D721Med (cell line): ENCODE measurements around the gene GPR142.

ENCODE experiments used
- DNase-seq: peaks from one replicate; pipeline ENCODE4 v3.0.0; 2011; ENCODE audit warnings: low spot score; ENCODE audit not compliant: insufficient read length
- FAIRE-seq: peaks from 2 replicates; lab custom pipeline; 2011; peaks lifted over from hg19 to GRCh38; lab: Jason Lieb, UNC
- CTCF ChIP-seq: IDR thresholded peaks from 2 replicates; pipeline ENCODE4 v1.5.1; 2012; ENCODE audit warnings: mild to moderate bottlenecking, control low read depth; ENCODE audit not compliant: insufficient read depth; ENCODE audit errors: missing control alignments

The GPR142 gene

DNA sequence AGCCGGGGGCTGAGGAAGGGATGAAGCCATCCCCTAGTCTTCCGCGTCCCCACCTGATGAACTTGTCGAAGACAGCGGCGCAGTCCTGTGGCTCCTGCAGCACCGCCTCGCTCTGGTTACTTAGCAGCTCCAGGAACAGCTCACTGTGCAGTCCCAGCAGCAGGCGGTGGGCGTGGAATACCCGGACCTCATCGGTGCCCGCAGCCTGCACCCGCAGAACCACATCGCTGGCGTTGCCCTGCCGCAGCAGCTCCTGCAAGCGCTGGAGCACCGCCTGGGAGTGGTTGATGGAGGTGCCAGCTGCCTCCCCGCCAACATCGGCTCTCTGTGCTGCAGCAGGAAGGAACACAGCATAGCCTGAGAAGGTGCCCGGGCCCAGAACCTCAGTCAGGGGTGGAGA lies 7.4 kb upstream of the GPR142 start:
- FAIRE-seq (no peak), DNase-seq (no peak)

DNA sequence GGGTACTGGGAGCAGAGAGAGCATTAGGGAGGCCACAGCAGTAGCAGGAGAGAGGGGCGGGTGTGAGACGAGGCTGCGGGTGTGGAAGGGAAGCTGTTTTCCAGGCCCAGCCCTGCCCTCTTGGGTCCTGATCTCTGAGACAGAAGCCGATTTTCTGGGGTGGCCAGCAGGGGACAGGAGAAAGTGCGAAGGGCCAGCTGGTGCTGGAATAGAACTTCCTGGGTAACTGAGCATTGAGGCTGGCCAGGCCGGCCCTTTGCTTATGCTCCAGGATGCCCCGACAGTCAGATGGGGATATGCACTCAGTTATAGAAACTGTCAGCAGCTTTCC lies 6.4 kb upstream of the GPR142 start:
- DNase-seq (no peak), FAIRE-seq (no peak)
- no peak for TF ChIP-seq CTCF

More for the DNA sequence above, 7.4 kb upstream of the GPR142 start:
- TF ChIP-seq CTCF = no peak

DNA sequence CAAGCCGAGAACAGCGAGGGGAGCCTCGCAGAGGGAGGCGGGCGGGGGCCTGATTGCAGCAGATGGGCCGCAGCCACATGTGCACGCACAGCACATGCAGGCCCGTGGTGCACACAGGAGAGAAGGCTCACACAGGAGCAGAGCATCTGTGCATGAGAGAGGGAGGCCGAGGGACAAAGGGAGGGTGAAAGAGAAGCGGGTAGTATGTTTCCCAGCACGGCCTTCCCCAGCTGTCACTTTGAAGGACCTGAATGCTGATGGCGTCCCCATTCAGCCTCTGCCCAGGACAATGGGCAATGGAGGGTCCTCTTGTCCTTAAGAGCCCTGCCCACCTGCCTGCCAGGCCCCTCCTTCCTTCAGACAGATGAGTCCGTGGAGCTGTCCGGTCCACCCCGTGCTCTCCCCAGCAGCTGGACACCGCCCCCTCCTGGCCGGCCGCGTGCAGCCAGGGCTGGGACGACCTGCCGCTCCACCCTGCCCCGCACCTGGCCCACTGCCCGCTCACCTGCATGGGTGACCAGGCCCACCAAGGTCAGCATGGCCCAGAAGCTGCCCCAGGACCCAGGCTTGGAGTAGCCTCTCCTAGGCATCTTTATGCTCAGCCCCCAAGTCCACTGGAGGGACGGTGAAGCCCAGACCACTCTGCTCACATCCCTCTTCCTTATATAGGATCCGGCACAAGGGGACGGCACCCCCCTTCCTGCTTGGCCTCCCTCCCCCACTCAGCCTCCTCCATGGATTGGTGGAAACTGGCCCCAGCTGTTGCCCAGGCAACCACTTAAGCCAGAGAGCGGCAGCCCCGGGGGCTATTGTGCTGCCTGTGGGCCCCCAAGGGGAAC lies 5.9 kb upstream of the GPR142 start, which contains the start of gene BTBD17:
Gene BTBD17, minus strand, starts transcription at position 639 of the 839 bp plus-strand sequence. Its CDS starts 49 bp downstream, at position 590.
- TF ChIP-seq CTCF = peak; percentile 69
- DNase-seq (peak; percentile 91), FAIRE-seq (no peak)

- TF ChIP-seq CTCF = no peak
- FAIRE-seq (no peak), DNase-seq (no peak)
Observed at GRCh38 chr17:74362069-74362405, 5.3 kb upstream of the GPR142 start.

DNA sequence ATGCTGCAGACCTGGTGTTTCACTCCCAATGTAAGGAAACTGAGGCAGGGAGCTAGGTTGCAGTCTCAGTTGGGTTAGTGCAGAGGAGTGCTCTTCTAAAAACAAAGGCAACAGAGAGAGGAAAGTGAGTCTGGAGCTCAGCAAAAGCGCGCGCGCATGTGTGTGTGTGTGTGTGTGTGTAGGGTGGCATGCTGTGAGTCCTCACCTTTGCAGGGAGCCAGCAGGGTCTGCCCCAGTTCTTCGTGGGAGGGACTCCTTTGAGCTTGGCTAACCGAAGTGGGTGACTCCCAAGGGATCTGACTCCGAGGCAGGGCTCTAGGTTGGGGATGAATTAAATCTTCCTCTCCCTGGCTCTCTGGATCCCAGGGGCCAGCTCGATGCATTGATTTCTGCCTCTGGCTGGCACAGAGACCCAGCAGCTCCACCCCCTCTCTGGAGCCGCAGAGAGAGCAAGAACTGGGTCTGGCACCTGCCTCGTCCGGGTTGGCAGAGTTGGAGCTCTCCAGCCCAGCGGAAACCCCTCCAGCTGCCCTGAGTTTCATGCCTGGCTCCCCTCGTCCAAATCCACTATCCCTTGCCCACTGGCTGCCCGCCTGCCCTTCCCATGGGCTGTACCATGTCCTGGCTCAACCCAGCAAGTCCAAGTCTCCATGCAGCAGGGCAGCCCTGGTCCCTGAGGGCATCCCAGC lies 4.4 kb upstream of the GPR142 start:
- DNase-seq (no peak), FAIRE-seq (no peak)
- TF ChIP-seq CTCF = no peak

- DNase-seq (peak; percentile 89), FAIRE-seq (no peak)
- peak; percentile 91 for TF ChIP-seq CTCF
Observed at GRCh38 chr17:74368341-74369081, 1.2 kb downstream of the GPR142 start.

GRCh38 chr17:74369221-74369620 lies 1.9 kb downstream of the GPR142 start:
- FAIRE-seq (no peak), DNase-seq (no peak)
- no peak for TF ChIP-seq CTCF
